NCI-H1436 (cell line): ENCODE data around the gene FANCC.
"Not testable (repeated sequence)": the region's sequence is repeated elsewhere in the genome, so short reads cannot be mapped to it uniquely, and the experiment has no call there.

Source experiments
- DNase-seq: peaks from one replicate; lab custom pipeline; 2025; lab: John Stamatoyannopoulos, UW

The FANCC gene

GRCh38 chr9:95280745-95281144 lies 36.8 kb downstream of the FANCC start:
- DNase-seq: no peak

GRCh38 chr9:95277509-95277908 lies 40.0 kb downstream of the FANCC start:
- no peak for DNase-seq

- no peak for DNase-seq
These were observed 41.0 kb downstream of the FANCC start for GRCh38 chr9:95276395-95276954.

- not testable (repeated sequence) for DNase-seq
These were observed 43.3 kb downstream of the FANCC start for GRCh38 chr9:95274160-95274559.

- no peak for DNase-seq
These were observed 44.0 kb downstream of the FANCC start for GRCh38 chr9:95273369-95274022.

GRCh38 chr9:95272830-95273229 lies 44.7 kb downstream of the FANCC start:
- DNase-seq: no peak

GRCh38 chr9:95270790-95271189 lies 46.7 kb downstream of the FANCC start:
- no peak for DNase-seq

GRCh38 chr9:95269803-95270773 lies 47.4 kb downstream of the FANCC start:
- not testable (repeated sequence) for DNase-seq

- DNase-seq: peak; percentile 34
These were observed 48.8 kb downstream of the FANCC start for GRCh38 chr9:95268681-95269080.

GRCh38 chr9:95266649-95267048 lies 50.9 kb downstream of the FANCC start:
- no peak for DNase-seq

- DNase-seq: no peak
These were observed 51.5 kb downstream of the FANCC start for GRCh38 chr9:95265960-95266359.

GRCh38 chr9:95264954-95265615 lies 52.4 kb downstream of the FANCC start:
- DNase-seq: no peak

GRCh38 chr9:95261890-95262289 lies 55.6 kb downstream of the FANCC start:
- no peak for DNase-seq

GRCh38 chr9:95250462-95251221 lies 66.9 kb downstream of the FANCC start:
- DNase-seq: no peak

GRCh38 chr9:95249986-95250385 lies 67.5 kb downstream of the FANCC start:
- no peak for DNase-seq

GRCh38 chr9:95246547-95246946 lies 71.0 kb downstream of the FANCC start:
- DNase-seq: no peak

- no peak for DNase-seq
These were observed 74.9 kb downstream of the FANCC start for GRCh38 chr9:95242613-95243012.

- DNase-seq: no peak
These were observed 78.4 kb downstream of the FANCC start for GRCh38 chr9:95239071-95239470.

- DNase-seq: no peak
These were observed 80.2 kb downstream of the FANCC start for GRCh38 chr9:95237336-95237735.

GRCh38 chr9:95230046-95230445 lies 87.5 kb downstream of the FANCC start:
- DNase-seq: no peak

GRCh38 chr9:95229230-95229915 lies 88.1 kb downstream of the FANCC start:
- DNase-seq: no peak
